HG03457 (cell line): ENCODE measurements around the gene SNX18.

Experiments used
- ATAC-seq: cut with Tn5 transposase; IDR thresholded peaks from one replicate; pipeline ENCODE4 v1.9.1; 2021; ENCODE audit warnings: moderate number of reproducible peaks; ENCODE audit not compliant: unreplicated experiment

The SNX18 gene

GRCh38 chr5:54577937-54578653, 60.5 kb downstream of the SNX18 start:
- ATAC-seq, result no peak

- ATAC-seq, result no peak
Observed at GRCh38 chr5:54579591-54580295, 62.2 kb downstream of the SNX18 start.

GRCh38 chr5:54580997-54581811, 63.6 kb downstream of the SNX18 start:
- no peak for ATAC-seq

- ATAC-seq, result no peak
Observed at GRCh38 chr5:54581831-54582548, 64.4 kb downstream of the SNX18 start.

- no peak for ATAC-seq
Observed at GRCh38 chr5:54586336-54586735, 68.8 kb downstream of the SNX18 start.

- ATAC-seq, result no peak
Observed at GRCh38 chr5:54589786-54590185, 72.2 kb downstream of the SNX18 start.

GRCh38 chr5:54590824-54591223, 73.3 kb downstream of the SNX18 start:
- no peak for ATAC-seq

- ATAC-seq, result no peak
Observed at GRCh38 chr5:54593779-54594178, 76.2 kb downstream of the SNX18 start.

GRCh38 chr5:54594181-54594580, 76.6 kb downstream of the SNX18 start:
- no peak for ATAC-seq

- no peak for ATAC-seq
Observed at GRCh38 chr5:54595721-54596120, 78.2 kb downstream of the SNX18 start.
